GM18508 (cell line): ENCODE measurements around the gene CGNL1.

Source experiments
- ATAC-seq: cut with Tn5 transposase; IDR thresholded peaks from one replicate; pipeline ENCODE4 v1.9.1; 2021; ENCODE audit warnings: moderate number of reproducible peaks; ENCODE audit not compliant: insufficient read depth, unreplicated experiment

CGNL1 gene

GRCh38 chr15:57540736-57541135 lies 164.4 kb downstream of the CGNL1 start:
- ATAC-seq: no peak

DNA sequence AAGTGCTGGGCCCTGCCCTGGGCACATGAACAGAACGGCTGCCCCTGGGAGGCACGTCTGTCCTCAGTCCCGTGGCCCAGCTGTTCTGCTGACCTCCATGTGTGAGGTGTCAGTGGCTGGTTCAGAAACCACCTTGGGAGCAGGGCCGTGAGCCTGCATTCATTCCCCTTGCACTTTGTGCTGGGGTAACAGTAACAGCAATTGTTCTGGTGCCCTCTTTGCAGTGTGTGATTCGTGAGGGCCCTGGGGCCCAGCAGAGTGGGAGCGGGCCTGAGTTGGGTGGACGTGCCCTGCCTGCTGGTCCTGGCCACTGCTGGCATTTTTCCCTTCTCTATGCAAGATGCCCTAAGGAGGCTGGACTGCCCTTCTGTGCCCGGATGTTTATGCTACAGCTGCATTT lies 165.0 kb downstream of the CGNL1 start:
- ATAC-seq: no peak

DNA sequence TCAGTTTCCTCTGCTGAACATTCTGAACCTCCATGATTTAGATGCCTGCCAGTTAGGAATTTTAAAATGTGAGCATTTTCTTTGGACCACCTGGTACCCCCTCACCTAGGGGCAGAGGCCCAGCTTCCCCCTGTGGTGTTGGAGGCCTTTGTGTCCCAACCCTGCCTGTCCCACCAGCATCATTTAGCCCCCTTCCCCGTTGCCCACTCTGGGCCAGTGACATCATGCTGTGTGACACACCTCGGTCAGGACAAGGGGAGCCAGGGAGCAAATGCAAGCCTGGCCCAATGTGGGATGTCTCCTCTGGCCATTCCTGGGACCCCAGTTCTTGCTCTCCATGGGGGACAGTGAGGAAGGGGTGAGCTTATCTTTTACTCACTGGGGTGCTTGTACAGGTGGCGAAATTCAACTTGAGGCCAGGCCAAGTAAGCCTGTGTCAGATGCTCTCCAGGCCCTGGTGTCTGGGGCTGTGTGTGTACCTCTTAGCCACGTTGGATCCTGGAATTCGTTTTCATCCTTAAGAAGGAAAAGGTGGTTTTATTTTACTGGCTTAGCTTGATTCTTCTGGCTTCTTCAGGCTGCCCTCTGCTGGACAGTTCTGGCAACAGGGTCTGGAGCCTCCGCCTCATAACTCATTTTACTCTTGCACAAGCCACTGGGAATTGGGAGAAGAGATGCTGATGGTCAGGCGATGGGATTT lies 165.7 kb downstream of the CGNL1 start:
- ATAC-seq: no peak

GRCh38 chr15:57542505-57542817 lies 166.2 kb downstream of the CGNL1 start:
- no peak for ATAC-seq

GRCh38 chr15:57544848-57545480 lies 168.7 kb downstream of the CGNL1 start:
- ATAC-seq: no peak

- no peak for ATAC-seq
These were observed 169.7 kb downstream of the CGNL1 start for GRCh38 chr15:57545995-57546394.

DNA sequence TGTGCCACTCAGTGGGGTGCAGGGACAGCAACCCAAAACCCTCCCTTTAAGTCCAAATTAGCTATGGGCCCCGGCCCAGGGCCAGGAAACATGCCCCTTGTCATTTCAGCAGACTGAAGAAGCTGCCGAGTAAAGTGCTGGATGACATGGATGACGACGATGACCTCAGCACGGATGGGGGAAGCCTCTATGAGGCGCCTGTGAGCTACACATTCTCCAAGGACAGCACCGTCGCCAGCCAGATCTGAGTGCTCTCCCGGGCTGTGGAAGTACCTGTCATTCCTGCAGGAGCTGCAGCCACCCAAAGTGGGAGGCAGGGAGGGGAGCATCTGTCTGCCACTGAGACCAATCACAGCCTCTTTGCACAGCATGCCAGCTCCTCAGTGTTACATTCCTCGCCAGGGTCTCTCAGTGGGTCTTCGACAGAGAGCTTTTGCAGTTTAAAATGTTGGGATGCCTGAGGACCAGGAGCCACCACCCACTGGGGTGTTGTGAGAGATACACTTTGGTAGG lies 171.0 kb downstream of the CGNL1 start:
- ATAC-seq: no peak

GRCh38 chr15:57548351-57548750 lies 172.0 kb downstream of the CGNL1 start:
- no peak for ATAC-seq

DNA sequence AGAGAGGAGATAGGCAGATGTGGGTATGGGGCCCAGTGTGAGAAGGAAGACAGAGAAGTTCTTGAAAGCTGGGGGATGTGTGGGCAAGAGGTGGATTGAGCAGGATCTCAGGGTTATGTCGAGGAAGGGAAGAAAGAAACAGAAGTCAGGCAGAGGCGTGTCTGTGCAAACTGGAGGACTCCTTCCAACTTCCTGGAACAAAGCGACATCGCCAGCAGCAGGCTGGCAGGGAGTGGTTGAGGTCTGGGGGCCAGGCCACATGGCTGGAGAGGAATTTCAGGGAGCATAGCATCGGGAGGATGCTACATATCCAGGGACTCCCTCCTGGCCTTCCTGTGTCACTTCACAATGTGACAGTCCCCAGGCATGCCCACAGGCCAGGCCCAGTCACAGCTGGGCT lies 172.5 kb downstream of the CGNL1 start:
- ATAC-seq: no peak

GRCh38 chr15:57549935-57550334 lies 173.6 kb downstream of the CGNL1 start:
- no peak for ATAC-seq

GRCh38 chr15:57550640-57551039 lies 174.3 kb downstream of the CGNL1 start:
- ATAC-seq: no peak

- ATAC-seq: no peak
These were observed 175.7 kb downstream of the CGNL1 start for GRCh38 chr15:57551715-57552677.

DNA sequence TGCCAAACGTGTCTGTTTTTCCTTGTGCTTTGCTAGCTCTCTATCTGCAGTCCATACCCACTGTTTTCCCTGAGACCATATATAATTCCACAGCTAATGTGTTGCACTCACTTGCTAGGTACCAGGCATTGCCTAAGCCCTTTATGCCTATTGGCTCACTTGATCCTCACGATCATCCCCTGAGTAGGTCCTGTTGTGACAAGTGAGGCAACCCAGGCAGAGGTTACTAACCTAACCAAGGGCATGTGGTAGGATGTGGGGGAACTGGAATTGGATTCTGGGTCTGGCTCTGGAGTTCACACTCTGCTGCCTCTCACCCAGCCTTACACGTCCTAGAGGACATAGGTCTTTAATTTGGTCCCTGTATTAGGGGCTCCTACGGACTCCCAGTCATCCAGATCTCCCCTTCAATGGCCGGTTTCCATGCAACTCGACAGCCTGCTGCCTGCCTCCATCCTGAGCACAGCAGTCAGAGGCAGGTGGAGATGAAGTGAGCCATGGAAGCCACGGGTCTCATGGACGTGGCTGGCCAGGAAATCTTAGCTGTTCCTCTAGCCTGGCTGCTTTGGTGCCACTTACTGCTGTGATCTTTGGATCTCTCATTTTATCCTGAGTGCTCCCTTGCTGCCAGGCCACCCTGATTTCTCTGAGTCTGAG lies 176.5 kb downstream of the CGNL1 start:
- no peak for ATAC-seq

GRCh38 chr15:57553526-57553925 lies 177.2 kb downstream of the CGNL1 start:
- ATAC-seq: no peak

GRCh38 chr15:57554063-57554811 lies 177.9 kb downstream of the CGNL1 start:
- no peak for ATAC-seq

GRCh38 chr15:57554812-57555179 lies 178.5 kb downstream of the CGNL1 start:
- no peak for ATAC-seq

DNA sequence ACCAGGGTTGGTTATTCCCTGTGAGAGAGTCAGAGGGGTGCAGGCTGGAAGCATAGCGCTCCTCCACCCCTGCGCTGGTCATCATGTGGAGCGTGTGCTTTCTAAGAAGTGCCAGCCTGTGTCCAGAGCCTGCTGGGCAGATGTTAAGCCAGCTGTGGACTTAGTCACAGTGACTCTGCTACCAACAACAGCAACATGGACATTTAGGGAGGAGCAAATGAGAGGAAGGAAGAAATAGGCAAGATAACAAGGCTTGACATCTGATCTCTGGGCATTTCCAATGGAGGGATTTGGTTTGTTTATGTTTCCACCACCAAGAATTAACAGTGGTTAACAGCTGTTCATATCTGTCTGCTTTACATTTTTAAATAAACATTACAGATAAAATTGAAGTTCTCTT lies 179.0 kb downstream of the CGNL1 start:
- no peak for ATAC-seq

DNA sequence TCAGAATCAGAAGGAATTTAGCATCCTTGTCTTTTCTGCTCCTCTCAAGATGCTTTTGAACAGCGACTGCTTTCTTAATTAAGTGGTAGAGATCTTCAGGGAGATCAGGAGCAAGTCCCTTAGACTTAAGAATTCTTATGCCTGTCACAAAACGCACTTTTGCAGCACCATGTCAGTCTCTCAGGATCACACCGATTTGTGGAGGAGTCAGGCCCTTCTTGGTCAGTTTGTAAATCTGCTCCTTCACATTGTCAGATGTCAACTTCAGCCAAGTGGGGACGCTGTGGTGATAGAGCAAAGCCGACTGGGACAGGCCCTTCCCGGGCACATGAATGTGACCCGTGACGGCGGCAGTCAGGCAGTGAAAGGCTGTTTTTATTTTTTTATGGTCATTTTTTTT lies 179.7 kb downstream of the CGNL1 start:
- no peak for ATAC-seq

- ATAC-seq: no peak
These were observed 181.0 kb downstream of the CGNL1 start for GRCh38 chr15:57557267-57557666.

GRCh38 chr15:57557810-57558209 lies 181.5 kb downstream of the CGNL1 start:
- no peak for ATAC-seq
